ENCODE measurements around the gene FAM219A. TPM values are rescaled to one million over a fixed set of nuclear protein-coding genes. Genes with fewer than 3 reads are reported as not detected.
"Not testable (repeated sequence)": the region's sequence is repeated elsewhere in the genome, so short reads cannot be mapped to it uniquely, and the experiment has no call there.

FAM219A gene
- total RNA-seq, 1 donor from 2014 or later = 4.6 TPM

- DNase-seq = not testable (repeated sequence)
These were observed 24.4 kb upstream of the FAM219A start for GRCh38 chr9:34482746-34483145.

- not testable (repeated sequence) for DNase-seq
These were observed 23.2 kb upstream of the FAM219A start for GRCh38 chr9:34481620-34482019.

- no peak for DNase-seq
These were observed 21.1 kb upstream of the FAM219A start for GRCh38 chr9:34479431-34479866.

GRCh38 chr9:34477541-34477940 lies 19.2 kb upstream of the FAM219A start:
- no peak for DNase-seq

GRCh38 chr9:34475097-34475496 lies 16.7 kb upstream of the FAM219A start:
- DNase-seq = no peak

GRCh38 chr9:34465468-34465867 lies 7.1 kb upstream of the FAM219A start:
- peak; percentile 75 for DNase-seq

- no peak for DNase-seq
These were observed 6.2 kb upstream of the FAM219A start for GRCh38 chr9:34464571-34464970.

GRCh38 chr9:34463901-34464232 lies 5.5 kb upstream of the FAM219A start:
- no peak for DNase-seq

- no peak for DNase-seq
These were observed 4.9 kb upstream of the FAM219A start for GRCh38 chr9:34463098-34463900.

GRCh38 chr9:34459941-34460340 lies 1.6 kb upstream of the FAM219A start:
- no peak for DNase-seq

GRCh38 chr9:34459356-34459755 lies 986 bp upstream of the FAM219A start:
- no peak for DNase-seq

GRCh38 chr9:34458959-34459340 lies 580 bp upstream of the FAM219A start:
- no peak for DNase-seq

GRCh38 chr9:34457266-34458012 lies 931 bp downstream of the FAM219A start:
- DNase-seq = no peak

GRCh38 chr9:34456746-34457145 lies 1.6 kb downstream of the FAM219A start:
- DNase-seq = no peak

GRCh38 chr9:34456151-34456550 lies 2.2 kb downstream of the FAM219A start:
- DNase-seq = no peak

- DNase-seq = no peak
These were observed 3.8 kb downstream of the FAM219A start for GRCh38 chr9:34454571-34455065.

GRCh38 chr9:34452568-34452967 lies 5.8 kb downstream of the FAM219A start:
- DNase-seq = no peak

- no peak for DNase-seq
These were observed 6.8 kb downstream of the FAM219A start for GRCh38 chr9:34451545-34451944.

GRCh38 chr9:34451135-34451534 lies 7.2 kb downstream of the FAM219A start:
- no peak for DNase-seq

GRCh38 chr9:34450644-34451043 lies 7.7 kb downstream of the FAM219A start:
- no peak for DNase-seq

GRCh38 chr9:34446951-34447350 lies 11.4 kb downstream of the FAM219A start:
- no peak for DNase-seq

GRCh38 chr9:34446468-34446891 lies 11.9 kb downstream of the FAM219A start:
- DNase-seq = no peak

GRCh38 chr9:34443976-34444375 lies 14.4 kb downstream of the FAM219A start:
- DNase-seq = no peak

GRCh38 chr9:34443533-34443932 lies 14.8 kb downstream of the FAM219A start:
- DNase-seq = no peak

Measured in skin of body (tissue), 2 donors.